ENCODE data around the gene BEST1.

BEST1 gene

DNA sequence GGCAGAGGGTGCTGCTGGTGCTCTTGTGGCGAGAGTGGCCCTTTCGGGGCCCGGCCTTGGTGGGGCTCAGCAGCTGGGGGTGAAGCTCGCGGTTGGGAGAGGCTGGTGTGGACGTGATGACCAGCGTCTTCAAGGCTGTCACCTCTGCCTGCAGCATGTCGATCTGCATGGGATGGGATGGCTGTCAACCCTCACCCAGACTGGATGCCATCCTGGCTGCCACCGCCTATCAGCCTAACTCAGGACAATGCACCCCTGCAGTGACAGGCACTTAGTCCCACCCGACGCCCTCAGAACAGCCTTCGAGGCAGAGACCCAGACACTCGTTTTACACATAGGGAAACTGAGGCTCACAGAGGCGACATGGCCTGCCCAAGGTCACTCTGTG is 43.6 kb upstream of the BEST1 start:
- DNase-seq (ENCODE audit: extremely low read depth, low read depth): no peak
- TF ChIP-seq, protein P1, sequence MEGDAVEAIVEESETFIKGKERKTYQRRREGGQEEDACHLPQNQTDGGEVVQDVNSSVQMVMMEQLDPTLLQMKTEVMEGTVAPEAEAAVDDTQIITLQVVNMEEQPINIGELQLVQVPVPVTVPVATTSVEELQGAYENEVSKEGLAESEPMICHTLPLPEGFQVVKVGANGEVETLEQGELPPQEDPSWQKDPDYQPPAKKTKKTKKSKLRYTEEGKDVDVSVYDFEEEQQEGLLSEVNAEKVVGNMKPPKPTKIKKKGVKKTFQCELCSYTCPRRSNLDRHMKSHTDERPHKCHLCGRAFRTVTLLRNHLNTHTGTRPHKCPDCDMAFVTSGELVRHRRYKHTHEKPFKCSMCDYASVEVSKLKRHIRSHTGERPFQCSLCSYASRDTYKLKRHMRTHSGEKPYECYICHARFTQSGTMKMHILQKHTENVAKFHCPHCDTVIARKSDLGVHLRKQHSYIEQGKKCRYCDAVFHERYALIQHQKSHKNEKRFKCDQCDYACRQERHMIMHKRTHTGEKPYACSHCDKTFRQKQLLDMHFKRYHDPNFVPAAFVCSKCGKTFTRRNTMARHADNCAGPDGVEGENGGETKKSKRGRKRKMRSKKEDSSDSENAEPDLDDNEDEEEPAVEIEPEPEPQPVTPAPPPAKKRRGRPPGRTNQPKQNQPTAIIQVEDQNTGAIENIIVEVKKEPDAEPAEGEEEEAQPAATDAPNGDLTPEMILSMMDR (IDR thresholded peaks at IDR 0.05; ENCODE audit: low read depth, low read length): no peak

DNA sequence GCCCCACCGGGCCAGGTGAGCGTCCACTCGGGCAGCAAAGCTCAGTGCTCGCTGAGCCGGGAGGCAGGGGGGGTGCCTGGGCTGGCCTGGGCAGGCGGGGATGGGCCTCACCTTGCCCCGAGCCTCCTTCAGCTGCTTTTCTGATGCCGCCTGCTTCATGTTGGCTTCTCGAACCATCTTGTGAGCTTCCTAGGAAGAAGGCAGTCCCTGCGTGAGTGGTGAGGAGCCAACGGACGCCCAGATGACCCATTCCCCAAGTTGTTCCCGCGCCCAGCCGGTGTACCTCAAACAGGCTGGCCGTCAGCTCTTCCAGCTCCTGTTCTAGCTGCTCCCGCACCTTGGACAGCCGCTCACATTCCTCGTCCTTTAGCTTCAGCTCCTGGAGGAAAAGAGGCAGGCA is 42.9 kb upstream of the BEST1 start:
- TF ChIP-seq, protein P1 (IDR thresholded peaks at IDR 0.05; ENCODE audit: low read depth, low read length): no peak
- DNase-seq (ENCODE audit: extremely low read depth, low read depth): no peak

DNA sequence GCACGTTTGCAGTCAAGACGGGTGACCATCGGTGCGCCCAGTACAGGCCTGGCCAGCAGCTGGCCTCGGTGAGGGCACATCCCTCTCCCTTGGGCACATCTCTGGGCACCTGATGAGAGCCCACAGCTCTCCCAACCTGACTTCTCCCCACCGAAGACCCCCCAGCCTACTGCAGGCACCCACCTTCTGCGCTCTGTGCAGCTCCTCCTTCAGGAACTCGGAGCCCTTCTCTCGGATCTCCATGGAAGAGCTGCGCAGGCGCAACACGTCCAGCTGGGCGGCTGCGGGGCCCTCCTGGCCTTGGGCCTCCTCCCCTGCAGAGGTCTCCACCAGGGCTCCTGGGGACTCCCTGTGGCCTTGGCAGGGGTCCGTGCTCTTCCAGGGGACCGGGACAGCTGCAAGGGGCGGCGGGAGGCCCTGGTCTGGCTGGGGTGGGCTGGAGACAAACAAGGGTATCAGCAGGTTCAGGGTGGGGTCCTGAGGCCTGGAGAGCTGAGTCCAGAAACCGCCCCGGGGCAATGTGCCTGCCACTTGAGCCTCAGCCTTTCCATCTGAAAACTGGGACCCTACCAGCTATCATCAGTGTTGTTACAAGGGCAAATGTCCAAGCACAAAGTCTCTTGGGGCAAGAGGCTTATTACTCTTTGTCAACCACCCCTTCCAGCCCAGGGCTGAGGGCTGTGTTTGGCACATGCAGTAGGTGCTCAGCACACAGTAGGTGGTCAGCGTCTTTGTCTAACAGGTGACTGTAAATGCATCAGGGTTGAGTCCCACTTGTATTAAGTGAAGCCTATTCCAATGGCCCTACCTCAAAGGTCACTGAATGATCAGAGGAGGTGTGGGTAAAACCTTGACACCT is 42.1 kb upstream of the BEST1 start:
- TF ChIP-seq, protein P1 (IDR thresholded peaks at IDR 0.05; ENCODE audit: low read depth, low read length): no peak
- no peak for DNase-seq (ENCODE audit: extremely low read depth, low read depth)

DNA sequence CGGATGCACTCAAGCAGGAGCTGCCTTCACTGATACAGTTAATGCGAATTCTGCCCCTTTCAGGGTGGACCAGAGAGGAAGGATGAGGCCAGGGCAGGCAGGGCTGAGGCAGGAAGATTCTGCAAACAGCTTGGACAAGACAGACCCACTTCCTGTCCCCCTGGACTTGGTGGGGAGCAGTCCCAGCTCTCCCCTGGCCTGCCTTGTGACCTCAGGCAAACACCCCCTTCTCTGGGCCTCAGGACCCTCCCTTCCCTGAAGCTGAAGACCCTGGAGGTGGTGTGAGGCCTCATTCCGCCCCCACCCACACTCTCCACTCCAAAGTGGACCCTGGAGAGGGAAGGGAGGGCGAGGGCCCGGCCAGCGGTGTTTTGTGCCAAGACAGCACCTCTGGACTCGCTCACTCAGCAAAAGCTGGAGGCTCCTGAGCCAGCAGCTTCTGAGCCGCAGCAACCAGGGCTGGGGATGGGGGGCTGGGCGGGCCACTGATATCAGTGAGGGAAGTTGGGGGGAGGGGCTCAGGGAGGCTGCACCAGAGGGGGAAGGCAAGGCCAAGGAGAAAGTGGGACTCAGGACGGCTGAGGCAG is 41.3 kb upstream of the BEST1 start:
- no peak for DNase-seq (ENCODE audit: extremely low read depth, low read depth)
- TF ChIP-seq, protein P1 (IDR thresholded peaks at IDR 0.05; ENCODE audit: low read depth, low read length): no peak

DNA sequence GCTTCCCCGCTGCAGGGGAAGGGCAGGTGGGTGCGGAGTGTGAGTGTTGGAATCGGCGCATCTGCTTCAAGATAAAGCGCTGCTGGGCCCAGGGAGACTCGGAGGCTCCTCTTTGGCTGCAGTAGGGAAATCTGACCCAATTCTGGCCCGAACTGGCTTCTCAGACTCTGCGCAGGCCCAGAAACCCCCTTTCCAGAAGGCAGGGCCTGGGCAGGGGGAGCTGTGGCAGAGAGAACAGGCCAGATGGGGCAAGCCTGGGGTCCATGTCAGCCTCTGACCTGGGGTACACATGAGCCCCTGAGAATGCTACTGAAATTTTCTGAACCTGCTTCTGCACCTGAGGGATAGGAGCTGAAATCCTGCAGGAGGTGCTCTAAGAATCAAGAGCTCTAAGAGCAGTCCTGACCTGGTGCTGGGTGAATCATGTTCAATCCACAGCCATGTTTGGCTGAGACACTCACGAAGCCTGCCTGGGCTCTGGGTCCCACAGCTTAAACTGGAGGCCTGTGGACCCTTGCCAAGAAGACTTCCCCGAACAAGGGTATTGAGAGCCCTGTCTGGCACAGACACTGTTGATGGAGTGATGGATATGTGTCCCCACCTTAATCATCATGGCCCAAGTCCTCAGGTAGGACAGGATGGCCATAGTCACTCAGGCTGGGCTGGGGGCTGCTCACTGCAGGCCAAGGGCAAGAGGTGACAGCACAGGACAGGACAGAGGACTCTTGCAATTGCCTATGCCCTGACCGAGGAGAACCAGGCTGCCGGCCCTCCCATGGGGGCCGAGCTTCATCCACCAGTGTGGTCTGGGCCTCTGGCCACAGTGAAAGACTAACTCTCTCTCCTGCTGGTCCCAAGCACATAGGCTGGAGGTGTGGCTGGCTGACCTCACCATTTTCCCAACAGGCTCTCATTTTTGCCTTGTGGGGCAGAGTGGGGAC is 39.7 kb upstream of the BEST1 start:
- no peak for DNase-seq (ENCODE audit: extremely low read depth, low read depth)
- TF ChIP-seq, protein P1 (IDR thresholded peaks at IDR 0.05; ENCODE audit: low read depth, low read length): no peak; the same call in 1 of the 2 replicates

DNA sequence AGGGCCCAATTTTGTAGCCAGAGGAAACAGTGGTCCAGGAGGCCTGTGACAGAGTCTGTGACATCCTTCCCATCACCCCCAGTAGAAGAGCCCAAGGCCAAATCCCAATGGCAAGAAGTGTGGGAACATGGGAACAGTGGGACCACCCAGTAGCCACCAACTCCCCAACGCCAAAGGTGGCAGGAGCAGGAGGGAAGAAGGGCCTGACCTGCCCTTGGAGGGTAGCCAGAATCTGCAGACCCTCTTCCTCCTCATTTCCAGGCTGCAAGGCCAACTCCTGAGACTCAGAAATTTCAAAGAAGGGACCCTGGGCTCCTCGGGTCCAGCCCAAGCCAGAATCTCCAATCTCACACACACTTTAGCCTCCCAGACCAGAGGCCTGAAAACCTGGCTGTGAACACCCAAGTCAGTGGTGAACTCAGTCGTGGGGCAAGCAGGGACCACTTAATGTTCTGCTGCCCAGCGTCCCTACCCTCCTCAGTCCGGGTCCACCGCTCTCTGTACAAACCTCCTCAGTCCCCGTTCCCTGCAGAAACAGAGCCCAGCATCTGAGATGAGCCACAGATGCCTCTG is 38.9 kb upstream of the BEST1 start:
- no peak for DNase-seq (ENCODE audit: extremely low read depth, low read depth)
- TF ChIP-seq, protein P1 (IDR thresholded peaks at IDR 0.05; ENCODE audit: low read depth, low read length): no peak
